Retina (tissue), 1 donor: ENCODE measurements around the gene RGCC.
"Not testable (repeated sequence)": the region's sequence is repeated elsewhere in the genome, so short reads cannot be mapped to it uniquely, and the experiment has no call there.

Experiments used
- DNase-seq: peaks from one replicate; pipeline ENCODE4 v3.0.0-alpha.2; 2016

Gene RGCC

DNA sequence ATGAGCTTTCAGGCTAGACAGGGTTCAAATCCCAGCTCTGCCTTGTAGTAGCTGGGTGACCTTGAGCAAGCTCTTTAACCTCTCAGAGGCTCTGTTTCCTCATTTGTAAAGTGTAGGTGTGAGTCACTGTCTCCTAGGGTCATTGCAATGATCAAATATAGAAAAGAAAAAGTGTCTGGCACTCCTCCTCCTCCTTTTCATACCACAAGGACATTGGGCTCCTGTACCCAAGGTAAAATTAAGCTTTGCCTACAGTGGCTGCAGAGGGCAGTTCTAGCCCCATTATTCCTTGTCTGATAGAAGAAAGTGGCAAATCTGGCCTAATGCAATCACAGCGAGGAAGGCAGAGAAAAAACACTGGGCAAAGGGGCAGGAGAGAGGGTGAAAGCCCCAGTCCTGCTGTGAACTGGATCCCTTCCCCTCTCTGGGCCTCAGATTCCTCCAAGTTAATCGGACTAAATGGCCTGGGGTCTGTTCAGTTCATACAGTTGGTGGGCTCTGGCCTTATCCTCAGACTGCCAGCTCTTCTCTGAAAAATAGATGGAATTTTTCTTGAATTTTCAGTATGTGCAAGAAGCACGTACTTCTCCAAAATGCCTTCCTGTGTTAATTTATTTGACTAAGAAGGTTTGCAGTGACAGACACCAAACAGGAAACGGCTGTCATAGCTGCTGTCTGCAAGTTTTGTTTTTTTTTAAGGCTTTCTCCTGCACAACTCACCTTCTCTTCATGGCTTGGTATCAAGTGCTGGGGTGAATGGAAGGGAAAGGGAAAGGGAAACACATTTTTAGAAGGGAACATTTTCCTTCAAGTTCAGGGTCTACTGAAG is 35.3 kb downstream of the RGCC start:
- DNase-seq = no peak

DNA sequence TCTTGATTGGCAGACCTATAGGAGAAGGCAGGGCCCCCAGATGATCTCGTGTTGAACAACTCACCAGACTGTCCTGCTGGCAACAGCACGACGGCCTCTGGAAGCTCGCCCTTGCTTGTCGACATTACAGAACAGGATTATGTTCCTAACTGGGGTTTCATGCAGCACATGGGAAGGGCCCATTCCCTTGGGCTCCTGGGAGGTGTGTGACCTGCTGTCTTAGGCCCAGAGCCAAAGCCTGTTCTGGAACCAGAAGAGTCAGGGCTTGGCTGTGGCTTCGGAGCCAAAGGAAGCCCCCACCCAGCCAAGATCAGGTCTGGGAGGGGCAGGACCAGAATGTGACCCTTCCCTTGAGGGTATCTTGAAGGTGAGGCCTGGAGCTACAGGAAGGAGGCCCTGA is 36.9 kb downstream of the RGCC start:
- DNase-seq = no peak

DNA sequence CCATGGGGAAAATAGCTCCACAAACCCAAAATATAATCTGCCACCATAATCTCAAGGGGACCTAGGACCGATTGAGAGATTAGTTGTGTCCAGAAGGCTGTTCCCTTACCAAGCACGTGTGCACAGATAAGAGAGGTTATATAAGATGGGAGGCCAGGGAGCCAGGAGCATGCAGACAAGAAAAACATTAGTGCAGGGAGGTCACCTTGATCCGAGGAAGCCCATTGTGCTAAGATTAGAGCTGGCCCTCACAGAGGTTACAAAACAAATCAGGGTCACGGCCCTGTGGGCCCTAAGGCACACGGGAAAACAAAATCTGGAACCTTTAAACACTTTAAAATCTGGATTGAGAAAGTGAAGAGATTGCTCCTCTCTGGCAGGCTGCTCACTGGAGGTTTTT is 37.7 kb downstream of the RGCC start:
- no peak for DNase-seq

GRCh38 chr13:41496420-41497234 is 39.3 kb downstream of the RGCC start:
- DNase-seq = no peak

DNA sequence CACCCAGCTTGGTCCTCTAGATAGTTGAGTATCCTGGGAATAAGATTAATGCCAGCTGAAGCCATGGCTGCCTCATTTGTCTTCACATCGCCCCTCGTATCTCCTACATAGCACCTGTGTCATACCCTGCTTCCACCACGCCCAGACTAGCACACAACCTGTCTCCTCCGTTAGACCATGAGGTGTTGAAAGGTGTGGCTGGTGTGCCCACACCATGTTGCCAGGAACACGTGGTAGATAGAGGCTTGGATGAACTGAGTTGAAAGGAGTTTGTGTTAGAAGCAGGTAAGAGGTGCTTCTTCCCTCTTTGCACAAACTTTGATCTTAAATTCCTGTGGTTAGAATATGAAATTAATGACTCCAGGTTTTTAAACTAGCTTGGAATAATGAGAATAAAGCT is 40.1 kb downstream of the RGCC start:
- no peak for DNase-seq

DNA sequence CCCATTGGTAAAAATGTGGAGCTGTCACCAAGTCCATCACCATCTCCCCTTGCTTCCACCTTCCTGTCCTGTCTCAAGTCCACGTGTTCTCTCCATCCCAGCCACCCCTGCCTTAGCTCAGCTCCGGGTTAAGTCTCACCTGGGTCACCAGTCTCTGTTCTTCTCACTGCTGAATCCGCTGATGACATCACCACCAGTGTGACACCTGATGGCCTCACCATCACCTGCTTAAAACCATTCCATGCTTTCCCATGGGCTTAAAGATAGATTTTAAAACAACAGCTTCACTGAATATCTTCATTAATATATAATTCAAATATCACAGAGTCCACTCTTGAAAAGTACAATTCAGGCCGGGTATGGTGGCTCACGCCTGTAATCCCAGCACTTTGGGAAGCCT is 42.1 kb downstream of the RGCC start:
- DNase-seq = no peak

DNA sequence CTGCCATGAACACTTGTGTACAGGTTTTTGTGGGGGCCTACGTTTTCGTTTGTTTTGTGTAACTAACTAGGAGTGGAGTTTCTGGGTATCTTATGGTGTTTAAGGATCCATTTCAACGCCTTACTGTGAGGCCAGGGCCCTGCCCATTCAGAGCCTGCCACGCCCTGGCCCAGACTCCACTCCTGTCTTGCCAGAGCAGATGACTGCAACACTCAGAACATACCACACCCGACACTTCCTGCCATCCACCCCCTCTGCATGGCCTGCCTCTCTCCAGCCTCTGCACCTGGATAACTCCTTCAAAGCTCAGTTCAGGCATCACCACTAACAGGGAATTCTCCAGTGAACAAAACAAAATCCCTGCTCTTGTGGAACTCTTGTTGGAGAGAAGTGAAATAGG is 43.2 kb downstream of the RGCC start:
- DNase-seq = no peak

- DNase-seq = no peak
These were observed 43.9 kb downstream of the RGCC start for GRCh38 chr13:41501281-41501680.

- DNase-seq = no peak
These were observed 44.7 kb downstream of the RGCC start for GRCh38 chr13:41502031-41502430.

- no peak for DNase-seq
These were observed 45.3 kb downstream of the RGCC start for GRCh38 chr13:41502673-41503072.

DNA sequence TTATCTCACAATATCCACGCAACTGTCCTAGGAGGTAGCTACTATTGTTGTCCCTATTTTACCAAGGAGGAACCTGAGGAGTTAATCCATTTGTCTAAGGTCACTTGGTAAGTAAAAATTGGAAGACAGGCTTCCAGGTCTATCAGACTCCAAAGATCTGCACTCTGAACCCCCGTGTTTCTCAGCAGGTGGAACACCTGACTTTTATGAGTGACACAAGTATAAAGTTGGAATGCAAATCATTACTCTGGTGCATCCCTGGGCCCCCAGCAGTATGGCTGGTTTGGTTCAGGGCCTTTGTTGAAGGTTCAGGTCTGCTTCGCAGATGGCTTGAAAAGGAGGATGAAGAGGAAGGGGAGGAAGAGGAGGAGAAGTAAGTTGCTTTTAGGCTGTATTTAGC is 46.0 kb downstream of the RGCC start:
- no peak for DNase-seq

GRCh38 chr13:41504657-41505056 is 47.3 kb downstream of the RGCC start:
- not testable (repeated sequence) for DNase-seq

GRCh38 chr13:41505209-41505835 is 48.0 kb downstream of the RGCC start:
- no peak for DNase-seq

GRCh38 chr13:41506312-41506711 is 49.0 kb downstream of the RGCC start:
- DNase-seq = no peak

GRCh38 chr13:41509971-41510370 is 52.6 kb downstream of the RGCC start:
- no peak for DNase-seq

GRCh38 chr13:41511827-41512226 is 54.5 kb downstream of the RGCC start:
- no peak for DNase-seq

- DNase-seq = no peak
These were observed 55.1 kb downstream of the RGCC start for GRCh38 chr13:41512441-41512840.

GRCh38 chr13:41513600-41513999 is 56.2 kb downstream of the RGCC start:
- DNase-seq = no peak

DNA sequence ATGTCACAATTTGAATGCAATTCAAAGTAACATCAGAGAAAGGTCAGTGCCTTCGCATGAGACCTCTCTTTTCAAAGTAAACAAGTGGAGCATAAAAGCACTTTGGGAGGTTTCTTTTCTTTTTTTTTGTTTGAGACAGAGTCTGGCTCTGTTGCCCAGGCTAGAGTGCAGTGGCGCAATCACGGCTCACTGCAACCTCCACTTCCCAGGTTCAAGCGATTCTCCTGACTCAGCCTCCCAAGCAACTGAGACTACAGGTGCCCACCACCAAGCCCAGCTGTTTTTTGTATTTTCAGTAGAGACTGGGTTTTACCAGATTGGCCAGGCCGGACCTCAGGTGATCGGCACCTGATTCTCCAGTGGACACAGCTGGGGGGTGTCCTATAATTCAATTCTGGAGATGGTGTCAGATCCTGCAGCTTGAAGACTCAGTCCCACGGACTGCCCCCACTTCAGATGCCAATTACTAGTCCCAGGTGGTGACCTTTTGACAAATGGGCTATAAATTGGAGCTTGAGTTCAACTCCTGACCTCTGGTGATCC is 57.6 kb downstream of the RGCC start:
- no peak for DNase-seq

DNA sequence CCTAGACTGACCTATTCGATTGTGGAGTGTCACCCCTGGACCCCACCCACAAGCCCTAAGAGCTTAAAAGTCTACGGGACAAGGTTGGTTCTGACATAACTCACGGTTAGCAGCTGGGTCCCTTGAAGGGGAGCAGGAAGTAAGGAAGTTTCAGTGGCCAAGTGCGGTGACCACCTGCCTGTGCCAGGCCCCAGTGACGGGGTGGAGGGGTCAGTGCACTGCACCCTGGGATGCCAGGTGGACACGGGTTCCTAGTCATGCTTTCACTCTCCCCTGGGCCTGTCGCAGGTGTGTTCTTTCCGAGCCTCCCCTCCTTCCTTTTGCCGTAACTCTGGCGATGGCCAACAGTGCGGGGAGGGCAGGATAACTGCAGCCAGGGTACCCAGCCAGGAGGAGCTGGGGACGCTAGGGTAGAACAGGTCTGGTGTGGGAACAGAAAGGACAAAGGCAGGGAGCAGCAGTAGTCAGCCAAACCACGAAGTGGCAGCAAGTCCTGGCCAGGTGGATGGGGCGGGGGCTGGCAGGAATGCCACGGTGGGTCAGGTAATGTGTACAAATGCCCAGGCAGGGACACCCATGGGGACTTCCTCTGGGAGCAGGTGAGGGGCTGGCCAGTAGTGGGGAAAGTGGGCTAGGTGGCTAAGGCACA is 58.3 kb downstream of the RGCC start:
- DNase-seq = no peak

GRCh38 chr13:41516166-41516565 is 58.8 kb downstream of the RGCC start:
- DNase-seq = no peak

DNA sequence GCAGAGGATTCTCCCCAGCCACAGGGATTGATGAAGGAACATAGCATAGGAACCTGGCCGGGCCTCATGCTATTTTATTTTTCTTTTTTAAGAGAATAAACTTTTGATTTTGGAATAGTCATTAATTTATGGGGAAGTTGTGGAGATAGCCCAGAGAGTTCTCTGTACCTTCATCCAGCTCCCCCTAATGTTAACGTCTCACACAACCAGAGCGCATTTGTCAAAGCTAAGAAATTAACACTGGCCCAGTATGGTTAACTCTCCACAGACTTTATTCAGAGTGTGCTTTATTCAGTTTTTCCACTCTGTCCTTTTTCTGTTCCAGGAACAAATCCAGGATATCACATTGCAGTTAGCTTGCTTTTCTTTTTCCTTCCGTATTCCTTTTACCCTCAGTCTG is 59.4 kb downstream of the RGCC start:
- no peak for DNase-seq
